Mucosa of stomach (tissue), 1 donor: ENCODE measurements around the gene DDX11.
"Not testable (repeated sequence)": the region's sequence is repeated elsewhere in the genome, so short reads cannot be mapped to it uniquely, and the experiment has no call there.

Experiments used
- H3K27me3 ChIP-seq: one replicate; pipeline ENCODE4 v1.7.0; 2013; ENCODE audit warnings: mild to moderate bottlenecking, low read length; ENCODE audit not compliant: control insufficient read depth, insufficient read depth
- H3K36me3 ChIP-seq: one replicate; pipeline ENCODE4 v1.7.0; 2013; ENCODE audit warnings: low read length; ENCODE audit not compliant: control insufficient read depth, insufficient read depth
- H3K4me1 ChIP-seq: one replicate; pipeline ENCODE4 v1.7.0; 2013; ENCODE audit warnings: mild to moderate bottlenecking, low read length; ENCODE audit not compliant: control insufficient read depth, insufficient read depth
- H3K4me3 ChIP-seq: one replicate; pipeline ENCODE4 v1.7.0; 2013; ENCODE audit warnings: low read length
- H3K9ac ChIP-seq: one replicate; pipeline ENCODE4 v1.7.0; 2013; ENCODE audit warnings: mild to moderate bottlenecking, low read length, moderate library complexity
- H3K9me3 ChIP-seq: one replicate; pipeline ENCODE4 v1.7.0; 2013; ENCODE audit warnings: mild to moderate bottlenecking, low read length, moderate library complexity; ENCODE audit not compliant: control insufficient read depth
- donor health status: Pancreatic carcinoma.

Gene DDX11

DNA sequence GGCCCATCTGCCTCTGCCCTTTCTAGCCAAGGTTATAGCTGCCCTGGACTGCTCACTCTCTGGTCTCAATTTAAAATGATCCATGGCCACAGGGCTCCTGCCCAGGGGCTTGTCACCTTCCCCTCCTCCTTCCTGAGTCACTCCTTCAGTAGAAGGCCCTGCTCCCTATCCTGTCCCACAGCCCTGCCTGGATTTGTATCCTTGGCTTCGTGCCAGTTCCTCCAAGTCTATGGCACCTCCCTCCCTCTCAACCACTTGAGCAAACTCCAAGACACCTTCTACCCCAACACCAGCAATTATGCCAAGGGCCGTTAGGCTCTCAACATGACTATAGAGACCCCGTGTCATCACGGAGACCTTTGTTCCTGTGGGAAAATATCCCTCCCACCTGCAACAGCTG is 30.6 kb downstream of the DDX11 start:
- H3K36me3 ChIP-seq, H3K4me3 ChIP-seq, H3K9ac ChIP-seq, H3K27me3 ChIP-seq, H3K9me3 ChIP-seq: not testable (repeated sequence)
- H3K4me1 ChIP-seq, result peaks cover 13% of the 10 kb centered on the region

DNA sequence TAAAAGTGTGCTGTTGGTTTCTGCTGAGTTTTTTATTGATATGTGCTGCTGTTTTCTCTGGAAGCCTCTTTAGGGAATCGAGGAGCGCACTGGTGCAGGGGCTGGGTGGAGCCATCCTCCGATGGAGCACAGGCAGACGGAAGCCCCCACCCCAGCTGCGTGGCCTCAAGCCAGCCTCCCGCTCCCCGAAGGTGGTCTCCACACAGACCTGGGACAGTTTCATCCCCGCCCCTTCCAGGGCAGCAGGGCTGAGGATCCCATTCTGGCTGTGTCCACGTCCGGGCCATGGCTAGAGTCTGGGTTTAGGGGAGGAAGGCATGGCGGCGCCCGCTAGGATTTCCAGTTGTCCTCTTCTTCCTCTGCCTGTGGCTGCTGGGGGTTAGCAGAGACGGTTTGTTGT is 31.1 kb downstream of the DDX11 start:
- H3K36me3 ChIP-seq, H3K4me3 ChIP-seq: not testable (repeated sequence)
- peaks cover 13% of the 10 kb centered on the region for H3K4me1 ChIP-seq

GRCh38 chr12:31105668-31106067 is 32.0 kb downstream of the DDX11 start:
- H3K4me1 ChIP-seq, result peaks cover 13% of the 10 kb centered on the region
- no peak overlapping the region for H3K4me3 ChIP-seq
- H3K36me3 ChIP-seq, result no peaks in the 10 kb centered on the region
- H3K9ac ChIP-seq, result no peak overlapping the region
- no peaks in the 10 kb centered on the region for H3K27me3 ChIP-seq
- H3K9me3 ChIP-seq, result no peaks in the 10 kb centered on the region

More for the DNA sequence above, 31.1 kb downstream of the DDX11 start:
- not testable (repeated sequence) for H3K27me3 ChIP-seq, H3K9me3 ChIP-seq, H3K9ac ChIP-seq

DNA sequence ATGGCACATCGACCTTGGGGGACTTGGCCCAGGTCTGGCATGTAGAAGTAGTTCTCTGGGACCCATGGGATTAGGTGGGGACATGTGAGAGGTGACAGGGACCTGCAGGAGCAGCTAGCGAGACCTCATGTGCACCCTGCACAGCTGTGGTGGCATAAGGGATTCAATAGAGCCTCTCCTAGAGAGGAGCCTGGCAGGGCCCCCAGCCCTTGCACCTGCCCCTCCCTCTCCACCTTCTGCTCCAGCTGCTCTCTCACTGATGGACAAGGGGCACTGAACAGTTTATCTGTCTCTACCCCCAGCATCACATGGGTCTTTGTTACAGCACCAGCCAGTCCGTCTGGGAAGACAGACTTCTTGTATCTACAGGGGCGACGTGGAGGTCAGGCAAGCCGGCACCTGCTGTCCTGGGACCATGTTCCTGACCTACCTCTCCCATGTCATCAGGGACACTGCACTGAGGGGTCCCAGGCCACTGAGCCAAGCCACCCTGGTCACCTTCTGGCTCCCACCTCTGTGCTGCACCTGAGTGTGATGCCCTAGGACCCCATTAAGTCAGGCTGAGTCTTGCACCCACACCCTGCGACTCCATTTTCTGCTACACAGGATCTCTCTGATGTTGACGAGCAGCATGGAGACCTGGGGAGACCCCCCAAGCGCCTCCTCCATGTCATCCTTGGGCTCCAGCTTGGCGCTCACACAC is 32.6 kb downstream of the DDX11 start:
- Histone ChIP-seq H3K4me1 (peaks cover 13% of the 10 kb centered on the region), H3K36me3 (no peaks in the 10 kb centered on the region), H3K9me3 (no peaks in the 10 kb centered on the region), H3K4me3 (no peak overlapping the region), H3K9ac (no peak overlapping the region), H3K27me3 (no peaks in the 10 kb centered on the region)

- H3K36me3 ChIP-seq, H3K4me3 ChIP-seq, H3K4me1 ChIP-seq, H3K9me3 ChIP-seq, H3K27me3 ChIP-seq, H3K9ac ChIP-seq: not testable (repeated sequence)
Observed at GRCh38 chr12:31109773-31110172, 36.1 kb downstream of the DDX11 start.

GRCh38 chr12:31110263-31110662 is 36.6 kb downstream of the DDX11 start:
- H3K27me3 ChIP-seq, H3K4me3 ChIP-seq, H3K36me3 ChIP-seq, H3K9me3 ChIP-seq, H3K4me1 ChIP-seq, H3K9ac ChIP-seq: not testable (repeated sequence)

GRCh38 chr12:31115092-31115601 is 41.5 kb downstream of the DDX11 start:
- not testable (repeated sequence) for H3K9ac ChIP-seq, H3K36me3 ChIP-seq, H3K4me3 ChIP-seq, H3K9me3 ChIP-seq
- Histone ChIP-seq H3K4me1 (peaks cover 28% of the 10 kb centered on the region), H3K27me3 (peaks cover 34% of the 10 kb centered on the region)

DNA sequence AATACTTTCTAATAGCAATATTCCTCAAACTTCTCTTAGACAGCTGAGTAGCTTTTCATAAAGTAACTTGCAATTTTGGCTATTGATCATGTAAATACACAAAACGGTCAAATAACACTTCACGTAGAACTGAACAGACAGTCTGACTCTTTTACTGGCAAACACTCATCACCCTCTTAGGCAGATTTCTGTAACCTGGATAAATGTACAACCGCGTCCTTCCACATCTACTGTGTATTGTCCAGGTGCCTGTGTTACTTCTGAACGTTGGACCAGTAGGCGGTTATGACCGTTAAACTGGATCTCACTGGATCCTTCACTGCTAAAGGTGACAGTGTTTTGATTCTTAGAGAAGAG is 43.2 kb downstream of the DDX11 start:
- H3K4me3 ChIP-seq, H3K9ac ChIP-seq, H3K9me3 ChIP-seq, H3K36me3 ChIP-seq: not testable (repeated sequence)
- H3K27me3 ChIP-seq, result peaks cover 40% of the 10 kb centered on the region
- peaks cover 28% of the 10 kb centered on the region for H3K4me1 ChIP-seq

DNA sequence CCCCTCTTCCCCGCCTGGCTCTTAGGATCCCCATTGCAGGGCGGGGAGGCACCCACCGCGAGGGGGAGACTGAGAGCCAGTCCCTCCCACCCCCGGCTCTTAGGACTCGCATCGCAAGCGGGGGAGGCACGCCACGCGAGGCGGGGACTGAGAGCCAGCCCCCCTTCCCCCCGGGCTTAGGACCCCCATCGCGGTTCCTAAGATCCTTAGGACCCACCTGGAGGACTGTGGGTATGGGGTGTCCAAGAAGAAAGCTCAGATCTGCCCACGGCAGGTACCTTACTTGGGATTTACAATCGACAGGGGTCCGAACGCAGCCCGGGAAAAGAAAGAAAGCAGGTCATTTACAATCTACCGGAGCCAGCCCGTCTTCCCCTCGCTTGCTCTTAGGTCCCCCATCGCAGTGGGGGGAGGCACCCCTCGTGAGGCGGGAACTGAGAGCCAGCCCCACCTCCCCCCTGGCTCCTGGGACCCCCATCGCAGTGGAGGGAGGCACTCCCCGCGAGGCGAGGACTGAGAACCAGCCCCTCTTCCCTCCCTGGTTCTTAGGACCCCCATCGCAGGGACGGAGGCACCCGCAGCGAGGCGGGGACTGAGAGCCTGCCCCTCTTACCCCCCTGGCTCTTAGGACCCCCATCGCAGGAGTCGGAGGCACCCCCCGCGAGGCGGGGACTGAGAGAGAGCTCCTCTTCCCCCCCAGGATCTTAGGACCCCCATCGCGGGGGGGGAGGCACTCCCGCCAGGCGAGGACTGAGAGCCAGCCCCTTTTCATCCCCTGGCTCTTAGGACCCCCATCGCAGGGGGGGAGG is 43.7 kb downstream of the DDX11 start:
- H3K27me3 ChIP-seq, result peaks cover 40% of the 10 kb centered on the region
- no peaks in the 10 kb centered on the region for H3K9me3 ChIP-seq
- H3K36me3 ChIP-seq, result no peaks in the 10 kb centered on the region
- H3K4me1 ChIP-seq, result peaks cover 28% of the 10 kb centered on the region
- H3K4me3 ChIP-seq, result no peak overlapping the region
- H3K9ac ChIP-seq, result peak overlapping the region; percentile 61

DNA sequence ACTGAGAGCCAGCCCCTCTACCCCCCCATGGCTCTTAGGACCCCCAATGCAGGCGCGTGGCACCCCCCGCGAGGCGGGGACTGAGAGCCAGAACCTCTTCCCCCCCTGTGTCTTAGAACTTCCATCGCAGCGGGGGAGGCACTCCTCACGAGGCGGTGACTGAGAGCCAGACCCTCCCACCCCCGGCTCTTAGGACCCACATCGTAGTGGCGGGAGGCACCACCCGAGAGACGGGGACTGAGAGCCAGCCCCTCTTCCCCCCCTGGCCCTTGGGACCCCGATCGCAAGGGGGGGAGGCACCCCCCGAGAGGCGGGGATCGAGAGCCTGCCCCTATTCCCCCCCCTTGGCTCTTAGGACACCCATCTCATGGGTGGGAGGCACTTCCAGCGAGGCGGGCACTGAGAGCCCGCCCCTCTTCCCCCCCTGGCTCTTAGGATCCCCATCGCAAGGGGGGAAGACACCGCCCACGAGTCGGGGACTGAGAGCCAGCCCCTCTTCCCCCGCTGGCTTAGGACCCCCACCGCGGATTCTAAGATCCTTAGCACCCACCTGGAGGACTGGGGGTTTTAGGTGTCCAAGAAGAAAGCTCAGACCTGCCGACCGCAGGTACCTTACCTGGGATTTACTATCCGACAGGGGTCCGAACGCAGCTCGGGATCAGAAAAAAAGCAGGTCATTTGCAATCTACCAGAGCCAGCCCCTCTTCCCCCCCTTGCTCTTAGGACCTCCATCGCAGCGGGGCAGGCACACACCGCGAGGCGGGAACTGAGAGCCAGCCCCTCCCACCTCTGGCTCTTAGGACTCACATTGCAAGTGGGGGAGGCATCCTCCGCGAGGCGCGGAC is 44.9 kb downstream of the DDX11 start:
- Histone ChIP-seq H3K4me3 (no peak overlapping the region), H3K9ac (no peak overlapping the region), H3K36me3 (no peaks in the 10 kb centered on the region), H3K9me3 (no peaks in the 10 kb centered on the region), H3K27me3 (peaks cover 40% of the 10 kb centered on the region), H3K4me1 (peaks cover 28% of the 10 kb centered on the region)

- Histone ChIP-seq H3K36me3 (no peaks in the 10 kb centered on the region), H3K4me3 (no peak overlapping the region), H3K27me3 (peaks cover 40% of the 10 kb centered on the region), H3K9ac (no peak overlapping the region), H3K9me3 (no peaks in the 10 kb centered on the region), H3K4me1 (peaks cover 28% of the 10 kb centered on the region)
Observed at GRCh38 chr12:31119192-31119802, 45.6 kb downstream of the DDX11 start.
